Parathyroid adenoma (tissue), 2 donors: Measurements from ENCODE around the gene KAZN.

ENCODE experiments used
- H2AFZ ChIP-seq: fragments of 300-600 bp; sonication (generic); one replicate; pipeline ENCODE4 v1.7.0; 2017; ENCODE audit warnings: antibody characterized with exemption, mild to moderate bottlenecking
- H3K27ac ChIP-seq: fragments of 300-600 bp; sonication (generic); one replicate; pipeline ENCODE4 v1.7.0; 2017
- H3K27me3 ChIP-seq: fragments of 300-600 bp; sonication (generic); one replicate; pipeline ENCODE4 v1.7.0; 2017; ENCODE audit warnings: low read length; ENCODE audit not compliant: control insufficient read depth, insufficient read depth
- H3K36me3 ChIP-seq: fragments of 300-600 bp; sonication (generic); one replicate; pipeline ENCODE4 v1.7.0; 2017; ENCODE audit warnings: low read length; ENCODE audit not compliant: control insufficient read depth, insufficient read depth
- H3K4me1 ChIP-seq: fragments of 300-600 bp; sonication (generic); one replicate; pipeline ENCODE4 v1.7.0; 2017; ENCODE audit warnings: control low read depth
- H3K4me2 ChIP-seq: fragments of 300-600 bp; sonication (generic); one replicate; pipeline ENCODE4 v1.7.0; 2017; ENCODE audit warnings: low read length
- H3K4me3 ChIP-seq: fragments of 300-600 bp; sonication (generic); one replicate; pipeline ENCODE4 v1.7.0; 2017; ENCODE audit warnings: low read depth, low read length
- H3K79me2 ChIP-seq: fragments of 300-600 bp; sonication (generic); one replicate; pipeline ENCODE4 v1.7.0; 2017; ENCODE audit warnings: control low read depth
- H3K9ac ChIP-seq: fragments of 300-600 bp; sonication (generic); one replicate; pipeline ENCODE4 v1.7.0; 2017; ENCODE audit warnings: mild to moderate bottlenecking
- H3K9me3 ChIP-seq: fragments of 300-600 bp; sonication (generic); one replicate; pipeline ENCODE4 v1.7.0; 2017; ENCODE audit warnings: low read length; ENCODE audit not compliant: control insufficient read depth
- TF ChIP-seq, protein P1 (sequence below): fragments of 300-600 bp; sonication (generic); IDR thresholded peaks from one replicate; pipeline ENCODE4 v1.7.0; 2017; ENCODE audit warnings: antibody characterized with exemption, mild to moderate bottlenecking
- donor health status: primary hyperparathyroidism.

Gene KAZN

DNA sequence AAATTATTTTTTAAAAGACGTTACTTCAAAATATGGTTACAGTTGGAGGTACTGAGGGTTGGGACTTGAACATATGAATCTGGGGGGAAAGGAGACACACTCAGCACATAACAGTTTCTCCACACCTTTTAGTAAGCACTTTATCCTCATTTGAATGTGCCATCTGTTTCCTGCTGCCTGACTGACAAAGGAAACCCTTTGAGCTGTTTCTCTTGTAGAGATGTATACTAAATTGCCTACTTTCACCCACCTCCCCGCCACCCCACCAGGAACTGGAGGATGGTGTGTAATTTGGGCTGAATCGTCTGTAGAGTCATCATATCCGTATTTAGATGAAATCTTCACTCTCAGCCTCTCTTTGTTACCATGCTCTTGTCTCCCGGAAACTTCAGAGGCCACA is 108.1 kb downstream of the KAZN start:
- Histone ChIP-seq H3K4me3 (no peak overlapping the region), H3K4me1 (no peaks in the 10 kb centered on the region), H3K9me3 (no peaks in the 10 kb centered on the region), H3K27ac (no peak overlapping the region), H3K27me3 (no peaks in the 10 kb centered on the region), H3K9ac (no peak overlapping the region), H3K4me2 (no peak overlapping the region), H3K36me3 (no peaks in the 10 kb centered on the region), H2AFZ (no peak overlapping the region), H3K79me2 (no peaks in the 10 kb centered on the region)
- TF ChIP-seq, protein P1, sequence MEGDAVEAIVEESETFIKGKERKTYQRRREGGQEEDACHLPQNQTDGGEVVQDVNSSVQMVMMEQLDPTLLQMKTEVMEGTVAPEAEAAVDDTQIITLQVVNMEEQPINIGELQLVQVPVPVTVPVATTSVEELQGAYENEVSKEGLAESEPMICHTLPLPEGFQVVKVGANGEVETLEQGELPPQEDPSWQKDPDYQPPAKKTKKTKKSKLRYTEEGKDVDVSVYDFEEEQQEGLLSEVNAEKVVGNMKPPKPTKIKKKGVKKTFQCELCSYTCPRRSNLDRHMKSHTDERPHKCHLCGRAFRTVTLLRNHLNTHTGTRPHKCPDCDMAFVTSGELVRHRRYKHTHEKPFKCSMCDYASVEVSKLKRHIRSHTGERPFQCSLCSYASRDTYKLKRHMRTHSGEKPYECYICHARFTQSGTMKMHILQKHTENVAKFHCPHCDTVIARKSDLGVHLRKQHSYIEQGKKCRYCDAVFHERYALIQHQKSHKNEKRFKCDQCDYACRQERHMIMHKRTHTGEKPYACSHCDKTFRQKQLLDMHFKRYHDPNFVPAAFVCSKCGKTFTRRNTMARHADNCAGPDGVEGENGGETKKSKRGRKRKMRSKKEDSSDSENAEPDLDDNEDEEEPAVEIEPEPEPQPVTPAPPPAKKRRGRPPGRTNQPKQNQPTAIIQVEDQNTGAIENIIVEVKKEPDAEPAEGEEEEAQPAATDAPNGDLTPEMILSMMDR, result no peak

DNA sequence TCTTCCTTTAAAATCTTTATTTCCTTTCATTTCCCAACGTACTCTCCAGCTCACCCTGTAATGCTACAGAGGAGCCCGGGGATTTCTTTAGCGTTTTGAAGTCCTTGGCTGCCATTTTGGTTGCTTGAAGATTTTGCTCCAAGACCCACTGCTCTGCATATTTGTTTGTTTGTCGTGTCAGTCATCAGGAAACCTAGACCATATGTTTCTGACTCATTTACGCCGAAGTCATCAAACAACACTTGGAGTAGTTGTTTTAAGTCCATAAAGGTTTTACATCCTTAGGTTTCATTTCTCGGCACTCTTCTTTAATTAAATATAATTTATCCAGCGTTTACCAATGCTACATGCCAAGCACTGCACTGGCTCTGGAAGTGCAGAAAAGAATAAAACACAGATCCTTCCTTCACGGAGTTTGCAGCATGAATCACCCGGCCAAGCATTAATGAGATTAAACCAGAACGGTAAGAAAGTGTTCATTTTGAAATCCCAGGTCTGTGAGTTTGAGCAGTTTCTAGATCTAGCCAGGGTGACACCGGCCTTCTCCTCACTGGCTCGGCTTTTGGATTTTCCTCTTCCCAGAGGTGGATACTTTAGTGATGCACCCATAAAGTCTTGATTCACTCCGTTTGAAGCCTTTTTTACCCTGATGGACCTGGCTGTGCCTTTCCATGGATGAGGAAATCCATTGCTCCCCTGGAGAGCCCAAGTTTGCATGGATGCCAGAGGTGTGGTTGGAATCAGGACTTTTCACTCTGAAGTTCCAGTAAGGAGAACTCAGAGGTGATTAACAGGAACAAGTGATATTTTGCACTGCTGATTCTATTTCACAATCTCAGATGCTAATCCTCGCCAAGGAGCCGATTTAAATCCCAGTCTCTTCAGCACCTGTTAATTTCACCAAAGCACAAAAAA is 109.3 kb downstream of the KAZN start:
- Histone ChIP-seq H3K27ac (no peak overlapping the region), H2AFZ (no peak overlapping the region), H3K4me3 (no peak overlapping the region), H3K4me1 (no peaks in the 10 kb centered on the region), H3K4me2 (no peak overlapping the region), H3K9ac (no peak overlapping the region), H3K27me3 (no peaks in the 10 kb centered on the region), H3K9me3 (no peaks in the 10 kb centered on the region), H3K36me3 (no peaks in the 10 kb centered on the region), H3K79me2 (no peaks in the 10 kb centered on the region)
- TF ChIP-seq, protein P1, result no peak

DNA sequence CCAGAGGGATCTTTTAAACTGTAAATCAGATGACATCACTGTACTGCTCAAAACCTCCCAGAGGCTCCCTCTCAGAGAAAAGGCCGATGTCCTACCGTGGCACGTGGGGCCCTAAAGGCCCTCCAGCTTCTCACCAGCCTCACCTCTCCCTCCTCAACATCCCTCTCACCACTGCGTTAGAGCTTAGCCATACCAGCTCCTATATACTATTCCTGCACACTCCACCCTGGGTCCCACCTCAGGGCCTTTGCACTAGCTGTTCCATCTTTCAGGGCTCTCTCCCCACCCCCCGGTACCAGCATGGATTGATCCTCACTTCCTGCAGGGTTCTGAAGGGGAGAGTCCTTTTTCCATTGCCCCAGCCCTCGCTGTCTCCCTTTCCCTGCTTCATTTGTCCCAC is 111.8 kb downstream of the KAZN start:
- Histone ChIP-seq H3K4me2 (no peak overlapping the region), H3K27me3 (no peaks in the 10 kb centered on the region), H3K9ac (no peak overlapping the region), H3K4me1 (no peaks in the 10 kb centered on the region), H3K9me3 (no peaks in the 10 kb centered on the region), H3K27ac (no peak overlapping the region), H2AFZ (no peak overlapping the region), H3K4me3 (no peak overlapping the region), H3K79me2 (no peaks in the 10 kb centered on the region), H3K36me3 (no peaks in the 10 kb centered on the region)
- TF ChIP-seq, protein P1, result no peak

DNA sequence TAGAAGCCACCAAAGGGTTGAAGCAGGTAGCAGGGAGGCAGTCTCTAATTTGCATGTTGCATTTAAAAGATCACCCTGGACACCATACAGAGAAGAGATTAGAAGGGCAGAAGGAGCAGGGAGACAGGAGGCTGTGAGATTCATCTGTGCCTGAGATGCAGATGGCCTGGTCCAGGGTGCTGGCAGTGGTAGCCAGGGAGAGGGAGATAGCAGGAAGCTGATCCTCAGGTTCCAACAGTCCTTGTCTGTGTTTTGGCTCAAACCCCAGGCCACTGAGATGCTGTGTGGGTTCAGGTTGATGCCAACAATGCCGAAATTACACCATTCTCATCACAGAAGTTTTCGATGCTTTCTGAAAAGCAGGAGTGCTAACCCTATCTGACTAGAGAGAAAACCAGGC is 113.7 kb downstream of the KAZN start:
- no peaks in the 10 kb centered on the region for H3K36me3 ChIP-seq
- TF ChIP-seq, protein P1, result no peak
- H3K4me3 ChIP-seq, result no peak overlapping the region
- H3K4me2 ChIP-seq, result no peak overlapping the region
- no peak overlapping the region for H3K9ac ChIP-seq
- H3K4me1 ChIP-seq, result no peaks in the 10 kb centered on the region
- no peaks in the 10 kb centered on the region for H3K27me3 ChIP-seq
- no peaks in the 10 kb centered on the region for H3K79me2 ChIP-seq
- no peaks in the 10 kb centered on the region for H3K9me3 ChIP-seq
- no peak overlapping the region for H3K27ac ChIP-seq
- H2AFZ ChIP-seq, result no peak overlapping the region

DNA sequence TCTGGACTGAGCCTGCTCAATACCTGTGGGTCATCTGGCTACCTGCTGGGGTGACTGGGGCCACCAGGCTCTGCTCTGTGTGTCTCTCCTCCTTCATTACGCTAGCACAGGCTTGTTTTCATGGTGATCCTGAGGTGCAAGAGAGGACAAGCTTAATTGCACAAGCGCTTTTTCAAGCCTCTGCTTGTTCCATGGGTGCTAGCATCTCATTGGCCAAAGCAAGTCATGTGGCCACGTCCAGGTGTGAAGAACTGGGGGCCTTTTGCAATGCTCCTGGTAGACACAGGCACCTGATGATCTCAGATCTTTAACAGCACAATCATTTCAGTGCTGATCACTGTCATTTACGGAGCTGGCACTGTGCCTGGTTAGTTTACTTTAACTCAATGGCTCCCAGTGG is 114.6 kb downstream of the KAZN start:
- Histone ChIP-seq H3K9ac (no peak overlapping the region), H3K4me1 (no peaks in the 10 kb centered on the region), H3K79me2 (no peaks in the 10 kb centered on the region), H3K36me3 (no peaks in the 10 kb centered on the region), H3K4me3 (no peak overlapping the region), H3K27ac (no peak overlapping the region), H3K27me3 (no peaks in the 10 kb centered on the region), H2AFZ (no peak overlapping the region), H3K4me2 (no peak overlapping the region), H3K9me3 (no peaks in the 10 kb centered on the region)
- TF ChIP-seq, protein P1, result no peak
